GM21381 (cell line): ENCODE measurements around the gene REC114.
"Not testable (repeated sequence)": the region's sequence is repeated elsewhere in the genome, so short reads cannot be mapped to it uniquely, and the experiment has no call there.

Experiments used
- ATAC-seq: cut with Tn5 transposase; IDR thresholded peaks from one replicate; pipeline ENCODE4 v1.9.1; 2021; ENCODE audit warnings: mild to moderate bottlenecking, moderate library complexity; ENCODE audit not compliant: unreplicated experiment

Gene REC114

DNA sequence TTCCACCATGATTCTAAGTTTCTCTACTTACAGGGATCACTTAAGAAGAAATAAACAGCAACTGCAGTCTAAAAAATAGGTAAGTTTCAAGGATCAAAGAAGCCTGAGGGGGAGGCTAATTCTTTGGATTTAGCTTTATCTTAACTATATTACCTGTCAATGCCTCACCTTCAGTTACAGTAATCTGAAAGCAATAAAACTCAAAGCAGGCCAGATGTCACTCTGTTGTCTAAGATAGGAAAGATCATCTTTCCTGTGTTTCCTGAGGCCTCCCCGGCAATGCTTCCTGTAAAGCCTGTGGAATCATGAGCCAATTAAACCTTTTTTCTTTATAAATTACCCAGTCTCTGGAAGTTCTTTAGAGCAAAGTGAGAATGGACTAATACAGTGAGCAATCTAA, 130.1 kb downstream of the REC114 start:
- ATAC-seq, result no peak

DNA sequence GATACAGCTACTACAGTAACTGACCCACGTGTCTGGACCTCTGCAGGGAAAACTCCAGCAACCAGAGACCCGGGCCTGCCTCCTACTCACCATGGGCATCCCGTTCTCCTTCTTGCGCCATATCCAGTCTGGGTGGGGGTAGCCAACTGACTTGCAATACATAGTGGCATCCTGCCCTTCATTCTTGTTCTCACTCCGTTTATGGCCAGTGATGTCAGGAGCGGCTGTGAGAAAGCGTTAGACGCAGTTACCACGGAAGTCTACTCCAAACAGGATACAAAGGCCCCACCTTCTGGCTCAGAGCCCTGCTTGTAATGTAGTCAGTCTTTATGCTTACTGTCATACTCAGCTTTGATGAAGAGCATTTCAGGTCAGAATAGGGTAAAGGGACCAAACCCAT, 130.6 kb downstream of the REC114 start:
- no peak for ATAC-seq

DNA sequence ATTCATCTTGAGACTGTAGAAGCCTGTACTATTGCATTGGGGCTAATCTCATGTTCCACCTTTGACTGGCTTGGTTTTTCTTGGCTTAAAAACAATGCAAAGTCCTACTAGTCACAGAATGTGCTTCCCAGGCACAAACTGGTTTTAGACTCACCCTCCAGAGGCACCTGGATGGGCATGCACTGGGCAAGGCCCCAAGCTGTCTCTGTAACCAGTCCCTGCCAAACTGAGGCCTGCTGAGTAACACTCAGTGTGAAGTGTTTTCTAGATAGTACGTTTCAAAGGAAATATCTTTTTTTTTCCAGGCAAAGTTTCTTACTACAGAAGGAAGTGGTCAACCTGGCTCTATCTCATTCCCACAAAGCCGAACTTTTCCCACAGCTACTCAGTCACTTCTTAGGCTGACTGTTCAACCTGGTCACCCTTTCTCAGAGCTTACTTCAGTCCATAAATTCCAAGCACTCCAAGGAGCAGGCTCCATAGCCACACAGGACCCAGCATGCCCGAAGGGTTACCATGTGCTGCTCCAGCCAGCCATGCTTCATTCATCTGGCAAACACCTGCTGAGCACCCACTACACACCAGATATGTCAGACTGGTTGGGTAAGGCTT, 132.8 kb downstream of the REC114 start:
- no peak for ATAC-seq

DNA sequence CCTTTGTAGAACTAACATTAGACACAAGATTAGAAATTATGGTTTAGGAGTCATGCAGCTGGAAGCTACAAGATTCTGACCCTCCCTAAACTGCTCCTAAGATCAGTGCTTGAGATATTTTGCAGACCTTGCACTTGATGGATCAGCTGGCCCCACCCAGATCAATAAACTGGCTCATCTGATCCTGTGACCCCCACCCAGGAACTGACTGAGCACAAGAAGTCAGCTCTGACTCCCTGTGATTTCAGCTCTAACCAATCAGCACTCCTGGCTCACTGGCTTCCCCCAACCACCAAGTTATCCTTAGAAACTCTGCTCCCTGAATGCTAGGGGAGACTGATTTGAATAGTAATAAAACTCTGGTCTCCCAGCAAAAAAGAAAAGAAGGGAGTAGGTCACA, 134.6 kb downstream of the REC114 start:
- ATAC-seq, result not testable (repeated sequence)

DNA sequence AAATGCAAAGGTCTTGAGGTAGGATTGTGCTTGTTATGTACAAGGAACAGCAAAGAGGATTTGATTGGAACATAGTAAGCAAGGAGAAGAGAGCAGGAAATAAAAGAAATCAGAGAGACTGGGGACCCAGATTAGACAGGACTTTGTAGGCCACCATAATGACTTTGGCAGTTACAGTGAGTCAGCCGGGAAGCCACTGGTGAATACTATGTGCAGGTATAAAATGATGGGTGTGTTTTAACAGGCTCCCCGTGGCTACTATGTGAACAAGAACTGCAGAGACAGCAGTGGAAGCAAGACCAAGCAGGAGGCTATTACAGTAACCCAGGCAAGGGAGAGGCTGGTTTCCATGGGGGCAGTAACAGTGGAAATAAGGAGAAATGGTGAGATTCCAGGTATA, 135.1 kb downstream of the REC114 start:
- ATAC-seq, result no peak

DNA sequence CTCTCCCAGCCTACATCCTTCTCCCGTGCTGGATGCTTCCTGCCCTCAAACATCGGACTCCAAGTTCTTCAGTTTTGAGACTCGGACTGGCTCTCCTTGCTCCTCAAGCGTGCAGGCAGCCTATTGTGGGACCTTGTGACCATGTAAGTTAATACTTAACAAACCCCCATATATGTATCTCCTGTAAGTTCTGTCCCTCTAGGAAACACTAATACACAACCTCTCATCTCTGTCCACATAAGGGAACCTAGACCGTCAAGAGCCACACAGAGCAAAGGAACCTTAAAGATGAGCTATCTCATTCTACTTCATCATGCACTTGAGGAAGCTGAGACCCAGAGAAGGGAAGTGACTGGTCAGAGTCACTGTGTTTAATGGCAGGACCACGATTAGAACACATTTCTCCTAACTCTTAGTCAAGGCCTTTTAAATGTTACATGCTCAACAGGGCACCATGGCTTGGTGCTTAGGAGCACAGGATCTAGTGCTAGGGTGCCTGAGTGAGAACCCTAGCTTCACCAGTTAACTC, 140.0 kb downstream of the REC114 start:
- ATAC-seq, result no peak

DNA sequence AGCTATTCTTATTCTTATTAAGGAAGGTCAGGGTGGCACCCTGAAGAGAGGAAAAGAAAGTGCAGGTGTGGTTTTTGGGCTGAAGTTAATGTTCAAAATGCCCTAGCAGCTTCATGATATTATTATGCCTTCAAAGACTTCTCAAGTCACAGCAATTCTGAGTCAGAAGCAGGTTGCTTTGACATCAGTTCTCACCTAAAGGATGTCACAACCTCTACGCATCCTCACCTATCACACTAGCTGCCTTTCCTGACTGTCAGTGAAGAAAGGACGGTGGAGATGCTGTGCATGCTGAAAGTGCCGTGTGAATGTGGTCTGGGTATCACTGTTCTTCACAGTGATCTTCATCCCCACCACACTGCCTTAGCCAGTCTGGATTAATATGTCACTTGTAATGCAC, 140.6 kb downstream of the REC114 start:
- no peak for ATAC-seq

DNA sequence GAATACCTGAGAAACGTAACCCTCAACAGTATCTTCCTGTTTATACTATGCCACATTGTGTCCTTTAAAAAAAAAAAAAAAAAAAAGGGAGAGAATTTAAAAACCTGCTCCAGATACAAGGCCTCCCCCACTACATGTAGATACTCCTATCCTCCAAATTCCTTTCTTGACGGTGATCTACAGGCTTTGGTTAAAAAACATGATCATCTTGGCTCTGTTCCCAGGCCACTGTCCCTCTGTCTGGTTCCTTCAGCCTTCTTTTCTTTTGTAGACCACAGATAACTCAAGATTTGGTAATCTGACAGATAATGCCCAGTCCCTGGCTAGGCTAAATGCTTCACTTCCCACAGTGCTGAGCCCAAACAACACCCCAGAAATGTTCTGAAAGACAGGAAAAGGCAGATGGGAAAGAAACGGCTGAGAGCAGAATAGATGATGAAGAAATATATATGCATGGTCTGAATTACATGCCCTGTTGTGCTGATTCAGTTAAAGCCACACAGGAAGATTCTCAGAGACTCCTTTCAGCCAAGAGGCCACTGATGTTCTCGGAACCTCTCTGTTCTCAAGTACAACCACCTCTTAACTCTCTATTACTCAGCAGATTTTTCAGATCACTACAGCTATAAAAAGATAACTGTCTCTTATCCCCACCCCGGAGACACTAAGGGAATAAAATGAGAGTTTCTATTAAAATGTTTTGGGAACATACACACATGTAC, 141.9 kb downstream of the REC114 start:
- no peak for ATAC-seq

DNA sequence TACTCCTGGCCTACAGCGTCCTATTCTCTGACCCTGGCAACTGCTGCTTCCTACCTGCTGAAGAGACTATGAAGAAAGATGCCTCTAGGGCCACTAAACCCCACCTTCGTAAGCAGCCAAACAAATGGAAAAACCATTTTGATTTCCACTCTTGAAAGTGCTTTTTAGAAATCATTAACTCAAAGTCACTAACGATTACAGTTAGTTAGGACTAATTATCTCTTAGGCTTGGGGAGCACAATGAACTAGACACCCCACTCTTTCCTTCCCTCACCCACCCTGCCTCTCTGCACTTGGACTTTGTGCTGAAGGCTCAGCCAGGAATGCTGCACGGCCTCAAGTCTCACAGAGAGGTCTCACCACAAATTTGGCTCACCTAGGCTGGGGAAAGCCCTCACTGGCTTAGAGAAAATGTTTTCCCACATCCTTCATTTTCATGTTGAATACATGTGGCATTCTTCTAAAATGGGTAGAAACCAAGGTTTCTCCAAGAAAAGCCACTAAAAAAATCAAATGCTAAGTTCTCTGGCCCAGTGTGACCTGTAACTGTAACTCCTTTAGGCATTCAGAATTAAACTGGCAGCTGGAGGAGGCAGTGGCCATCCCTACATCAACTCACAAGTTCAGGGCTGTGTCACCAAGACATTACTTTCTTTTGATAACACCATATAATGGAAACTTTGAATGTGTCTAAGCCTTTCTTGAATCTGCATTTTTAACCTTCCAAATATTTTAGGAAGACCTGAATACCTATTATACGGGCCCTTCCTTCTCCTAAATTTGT, 143.1 kb downstream of the REC114 start:
- ATAC-seq, result no peak

DNA sequence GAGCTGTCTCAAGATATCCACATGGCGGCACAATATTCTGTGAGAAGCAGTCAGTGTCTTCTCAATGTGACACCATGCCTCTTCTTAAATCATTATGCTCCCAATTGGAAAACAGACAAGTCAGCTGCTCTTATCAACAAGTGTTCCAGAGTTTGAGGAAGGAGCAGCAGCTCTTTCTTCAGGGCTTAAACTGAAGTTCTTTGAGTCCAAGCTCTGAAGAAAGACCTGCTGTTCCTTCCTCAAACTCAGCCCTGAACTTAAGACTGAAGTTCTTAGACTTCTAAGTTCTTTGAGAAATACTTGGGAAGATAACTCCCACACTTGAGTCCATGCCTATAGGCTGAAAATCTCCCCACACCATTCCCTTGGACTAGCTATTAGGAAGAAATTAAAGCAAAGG, 146.8 kb downstream of the REC114 start:
- no peak for ATAC-seq

DNA sequence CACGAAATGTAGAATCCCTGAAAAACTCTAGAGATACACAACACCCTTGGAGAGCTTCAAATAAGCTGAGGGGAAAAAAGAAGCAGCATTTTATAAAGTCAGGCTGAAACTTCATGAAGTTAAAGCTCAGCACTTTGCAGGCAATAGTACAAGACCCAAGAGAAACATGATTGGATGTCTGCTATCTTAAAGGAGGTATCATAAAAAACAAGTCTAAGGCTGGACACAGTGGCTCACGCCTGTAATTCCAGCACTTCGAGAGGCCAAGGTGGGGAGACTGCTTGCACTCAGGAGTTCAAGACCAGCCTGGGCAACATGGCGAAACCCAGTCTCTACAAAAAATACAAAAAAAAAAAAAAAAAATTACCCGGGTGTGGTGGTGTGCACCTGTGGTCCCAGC, 147.3 kb downstream of the REC114 start:
- no peak for ATAC-seq

DNA sequence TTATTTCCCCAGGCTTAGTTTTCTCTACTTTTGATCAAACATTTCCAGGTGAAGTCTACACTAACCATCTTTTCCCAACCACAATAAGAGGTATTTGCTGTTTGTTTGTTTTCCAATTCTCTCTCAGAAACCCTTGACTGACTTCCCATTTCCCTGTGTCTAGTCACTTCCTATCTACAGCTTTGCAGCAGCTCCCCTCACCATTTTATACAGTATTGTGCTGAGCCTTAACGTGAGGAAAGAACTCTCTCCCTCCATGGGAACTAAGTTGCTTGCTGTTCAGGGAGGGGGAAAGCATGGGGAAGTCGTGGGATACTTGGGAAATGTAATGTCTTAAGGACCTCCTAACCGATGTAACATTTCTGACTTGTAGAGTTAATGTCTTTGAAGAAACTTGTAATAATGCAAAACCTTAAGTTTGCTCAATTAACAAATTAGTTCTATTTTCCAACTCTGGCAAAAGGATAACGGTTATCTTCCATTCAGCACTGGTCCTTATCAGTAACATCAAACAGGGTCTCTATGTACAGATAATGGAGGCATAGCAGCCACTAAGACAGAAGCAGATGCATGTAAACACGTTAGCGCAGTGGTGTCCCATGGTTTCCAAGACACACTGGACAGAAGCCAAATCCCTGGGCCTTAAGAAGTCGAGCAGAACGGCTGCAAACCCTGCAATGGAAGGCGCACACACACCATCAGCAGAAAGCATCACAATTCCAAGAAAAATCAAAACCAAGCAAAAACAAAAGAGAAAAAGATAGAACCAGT, 150.5 kb downstream of the REC114 start:
- ATAC-seq, result no peak

DNA sequence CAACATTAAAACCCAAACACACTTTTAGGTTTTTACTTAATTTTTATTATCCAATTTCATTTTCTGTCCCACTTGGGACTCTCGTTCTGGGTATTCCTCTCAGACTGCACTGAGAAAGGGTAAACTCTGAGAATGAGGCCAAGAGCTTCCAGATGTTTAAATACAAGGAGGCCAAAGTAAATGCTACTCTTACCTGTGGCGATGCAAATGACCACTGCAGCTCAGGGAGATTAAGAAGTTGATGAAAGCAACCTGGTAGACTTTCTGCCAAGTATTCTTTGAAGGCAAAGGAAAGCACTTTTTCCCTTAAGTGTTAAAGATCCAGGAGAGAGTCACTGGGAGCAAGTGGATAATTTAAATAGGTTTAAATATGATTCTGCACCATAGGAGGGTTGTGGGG, 151.1 kb downstream of the REC114 start:
- no peak for ATAC-seq

DNA sequence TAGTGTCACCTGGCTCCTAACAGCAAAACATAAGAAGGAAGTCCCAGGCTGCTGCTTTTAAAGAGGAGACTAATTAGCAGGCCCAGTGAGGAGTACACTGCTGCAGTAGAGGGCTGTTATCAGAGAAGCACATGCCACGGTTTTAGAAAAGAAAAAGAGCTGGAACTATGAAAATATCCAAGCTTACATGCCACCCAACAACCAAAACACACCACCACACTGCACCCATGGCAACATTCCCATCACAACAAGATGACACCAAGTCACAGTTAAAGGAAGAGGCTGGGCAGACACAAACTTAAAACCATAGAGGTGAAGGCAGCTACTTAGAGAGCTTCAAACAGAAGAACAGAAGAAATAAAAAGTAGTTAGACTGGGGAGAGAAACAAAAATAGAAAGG, 153.2 kb downstream of the REC114 start:
- ATAC-seq, result no peak

DNA sequence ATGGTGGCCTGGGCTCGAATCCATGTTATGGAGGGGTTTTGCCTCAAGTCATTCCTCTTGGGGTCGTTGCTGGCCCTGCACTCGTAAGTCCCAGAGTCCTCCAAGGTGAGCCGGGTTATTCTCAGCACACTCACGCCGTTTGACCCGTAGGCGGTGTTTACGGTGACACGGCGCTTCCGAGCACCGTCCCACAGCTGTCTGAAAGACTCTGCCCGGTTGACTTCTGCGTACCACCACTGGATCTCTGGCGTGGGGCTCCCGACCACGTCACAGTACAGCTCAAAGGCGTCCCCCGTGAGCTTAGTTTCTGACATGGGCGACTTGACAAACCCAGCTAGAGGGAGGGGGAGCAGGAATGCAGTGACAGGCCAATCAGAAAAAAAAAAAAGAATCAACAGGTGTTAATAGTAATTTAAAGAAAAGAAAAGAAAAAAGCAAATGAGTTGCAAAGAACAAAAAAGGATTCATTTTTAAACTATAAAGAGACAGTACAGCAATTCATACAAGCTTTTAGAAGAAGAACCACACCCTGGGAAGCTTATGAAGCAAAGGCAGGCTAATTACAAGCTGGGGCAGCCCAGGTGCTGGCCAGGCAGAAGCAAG, 154.2 kb downstream of the REC114 start:
- ATAC-seq, result no peak

DNA sequence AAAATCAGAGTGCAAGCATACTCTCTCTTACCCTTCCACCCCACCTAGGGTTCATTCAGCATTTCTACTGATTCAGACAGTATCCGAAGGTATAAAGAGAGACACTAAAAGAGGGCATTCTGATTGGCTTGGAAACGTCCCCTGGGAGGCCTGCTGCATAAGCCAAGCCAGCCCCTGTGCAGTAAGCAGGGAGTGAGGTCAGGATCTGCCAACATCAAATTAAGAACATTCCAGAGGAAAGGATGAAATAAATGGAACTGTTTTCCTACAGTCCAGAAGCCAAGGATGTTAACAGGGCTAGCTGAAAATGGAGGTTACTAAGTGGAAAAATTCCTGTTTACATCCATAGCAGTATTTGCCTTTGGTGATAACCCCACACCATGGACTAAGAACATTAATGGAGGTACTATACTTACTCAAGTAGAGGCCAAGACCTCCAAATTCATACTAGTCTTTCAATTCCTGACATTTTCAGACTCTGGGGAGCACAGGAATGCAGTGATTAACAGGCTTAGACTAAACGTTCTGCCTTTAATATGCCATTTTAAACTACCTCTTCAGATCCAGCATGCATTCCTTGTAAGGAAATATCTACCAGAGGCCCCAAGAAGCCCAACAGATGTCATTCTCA, 155.7 kb downstream of the REC114 start:
- ATAC-seq, result no peak

DNA sequence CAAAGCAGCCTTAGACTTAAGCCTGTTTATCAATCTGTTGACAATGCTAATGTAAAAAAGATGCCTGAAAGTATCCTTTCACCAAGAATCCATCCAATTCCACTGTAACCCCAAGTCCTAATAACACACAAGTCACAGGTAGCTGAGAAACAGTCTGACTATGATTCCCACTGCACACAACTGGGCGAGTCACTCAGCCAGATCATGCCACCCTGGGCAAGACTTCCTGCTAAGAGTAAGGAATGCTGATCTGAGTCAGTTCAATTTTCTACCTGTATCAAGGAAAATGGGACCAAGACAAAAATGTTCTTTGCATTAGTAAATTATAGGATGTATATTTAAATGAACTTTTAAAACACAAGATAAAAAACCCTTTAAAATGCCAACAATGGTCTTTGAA, 157.0 kb downstream of the REC114 start:
- no peak for ATAC-seq

DNA sequence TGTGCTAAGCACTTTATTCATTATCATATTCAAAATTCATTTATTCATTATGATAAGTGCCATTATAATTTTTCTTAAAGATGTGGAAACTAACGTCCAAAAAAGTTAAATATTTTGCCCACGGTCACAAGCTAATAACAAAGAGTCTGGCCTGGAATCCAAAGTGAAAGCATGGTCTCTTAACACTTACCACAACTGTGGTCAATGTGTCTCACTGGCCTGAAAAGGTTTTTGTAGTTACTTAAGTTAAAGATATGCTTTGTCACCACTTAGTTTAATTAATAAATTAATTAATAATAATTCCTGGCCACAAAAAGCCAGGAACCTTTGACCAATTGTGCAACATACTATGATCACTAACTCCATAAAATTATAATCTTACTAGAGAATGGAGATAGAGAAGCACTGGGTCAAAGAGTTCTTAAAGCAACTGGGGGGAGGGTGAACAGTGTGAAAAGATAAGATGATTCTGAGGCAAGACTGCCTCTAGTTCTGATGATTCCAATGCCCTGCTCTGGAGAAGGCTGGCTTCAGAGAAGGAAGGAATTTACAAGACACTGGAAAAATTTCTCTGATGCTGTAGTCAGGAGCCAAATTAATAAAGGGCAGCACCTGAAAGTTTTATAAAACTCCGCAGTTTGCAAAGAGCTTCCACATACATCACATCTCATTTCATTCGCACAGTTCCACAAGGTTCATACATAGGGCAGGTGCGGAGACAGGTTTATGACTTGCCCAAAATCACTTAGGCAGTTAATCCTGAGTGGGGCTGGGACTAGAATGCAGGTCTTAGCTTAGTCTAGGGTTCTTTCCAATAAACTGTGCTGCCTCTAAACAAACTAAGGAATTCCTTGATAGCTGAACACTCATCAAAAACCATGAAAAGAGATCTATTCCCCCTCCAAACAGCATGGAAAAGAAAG, 157.7 kb downstream of the REC114 start:
- ATAC-seq, result no peak
